Stimulated activated CD4-positive, alpha-beta T cell treated with anti-CD3 and anti-CD28 coated beads, Interleukin-2, amount 100 ng/mL, for 24 hours (primary cell): Measurements from ENCODE around the gene PEPD.

Source experiments
- DNase-seq, 2 donors: peaks; one replicate each; pipeline ENCODE4 v3.0.0-alpha.2; 2020

PEPD gene

GRCh38 chr19:33349319-33350289, 172.0 kb downstream of the PEPD start:
- no peak for DNase-seq

- DNase-seq: no peak
Measured at GRCh38 chr19:33348301-33349010, 173.1 kb downstream of the PEPD start.

GRCh38 chr19:33347300-33347699, 174.3 kb downstream of the PEPD start:
- DNase-seq: no peak

GRCh38 chr19:33346665-33347064, 174.9 kb downstream of the PEPD start:
- no peak for DNase-seq

GRCh38 chr19:33345163-33345562, 176.4 kb downstream of the PEPD start:
- no peak for DNase-seq

GRCh38 chr19:33344573-33344925, 177.0 kb downstream of the PEPD start:
- DNase-seq: no peak

- no peak for DNase-seq
Measured at GRCh38 chr19:33343859-33344572, 177.6 kb downstream of the PEPD start.

- DNase-seq: no peak
Measured at GRCh38 chr19:33343301-33343700, 178.3 kb downstream of the PEPD start.

GRCh38 chr19:33340991-33341390, 180.6 kb downstream of the PEPD start:
- DNase-seq: no peak

- no peak for DNase-seq
Measured at GRCh38 chr19:33339016-33339984, 182.3 kb downstream of the PEPD start.
